ENCODE results near the gene YAP1. TPM values are rescaled to one million over a fixed set of nuclear protein-coding genes. Genes with fewer than 3 reads are reported as not detected.

The YAP1 gene
- total RNA-seq, 1 donor from 2014 or later: 117 TPM

GRCh38 chr11:102280245-102280833 is 170.1 kb downstream of the YAP1 start:
- DNase-seq: peak; percentile 65

Other genes starting within 250 kb of the YAP1 start
- 6.1 TPM for gene CEP126, start 195.4 kb upstream of the YAP1 start, total RNA-seq
- gene ANGPTL5, start 193.9 kb upstream of the YAP1 start, total RNA-seq: 0.39 TPM
- 4.6 TPM for gene CFAP300, start 63.0 kb upstream of the YAP1 start, total RNA-seq
- gene BIRC3, start 207.0 kb downstream of the YAP1 start, total RNA-seq: 7.6 TPM
- gene BIRC2, start 236.8 kb downstream of the YAP1 start, total RNA-seq: 66.5 TPM

All from skin of body (tissue), 2 donors.